ENCODE data around the gene ATP2C2.

- TF ChIP-seq CTCF (IDR thresholded peaks at IDR 0.05; ENCODE audit: low read length), result no peak
- no peak for TF ChIP-seq EZH2 (optimal IDR thresholded peaks at IDR 0.05; ENCODE audit: low read depth, low read length)
Measured at GRCh38 chr16:84425696-84426095, 57.4 kb downstream of the ATP2C2 start.
